ENCODE measurements around the gene TSHB. TPM values are rescaled to one million over a fixed set of nuclear protein-coding genes. Genes with fewer than 3 reads are reported as not detected.

TSHB gene
- total RNA-seq (2021; ENCODE audit: unreplicated experiment) (not detected), Bru-seq, nascent RNA (not detected), BruChase-seq, experiment 1, labeled RNA remaining after a 2-hour chase (not detected), BruChase-seq, experiment 2, labeled RNA remaining after a 6-hour chase (not detected)
- not detected for polyA plus RNA-seq (2012; ENCODE audit: insufficient read length)
- long read RNA-seq = 0 reads

DNA sequence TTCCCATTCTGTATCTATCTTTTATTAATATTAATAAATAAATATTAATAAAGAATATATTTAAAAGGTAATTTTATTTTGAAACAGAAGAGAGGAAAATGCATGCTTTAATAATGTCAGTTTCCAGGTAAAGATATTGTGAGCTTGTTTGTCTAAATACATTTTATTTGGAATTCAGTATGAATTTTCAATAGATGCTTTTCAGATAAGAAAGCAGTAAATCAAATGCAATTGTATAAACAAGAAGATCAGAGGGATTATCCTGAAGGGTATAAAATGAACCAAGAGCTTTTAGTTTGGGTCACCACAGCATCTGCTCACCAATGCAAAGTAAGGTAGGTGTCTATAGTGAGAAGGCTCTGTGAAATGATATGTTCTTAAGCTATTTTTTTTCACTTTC, at the start of gene TSHB:
Gene TSHB (plus strand): TSS at position 301 of the 400 bp plus-strand sequence. CDS start 3,537 bp downstream, outside the sequence.
- no TSS peak for BruUV-seq (replicated peaks)
- DNase-seq (ENCODE audit: low read depth, low spot score) = no peak
- Histone ChIP-seq H3K27me3 (ENCODE audit: control insufficient read depth, insufficient read depth, low read length) (no peaks in the 10 kb centered on the region), H3K9me3 (ENCODE audit: control insufficient read depth, insufficient read depth, low read depth, low read length) (no peaks in the 10 kb centered on the region), H3K4me1 (ENCODE audit: control insufficient read depth, insufficient read depth, low read length) (no peaks in the 10 kb centered on the region), H3K4me3 (ENCODE audit: low read depth in 2 of 2, low read length in 2 of 2) (no peak within 1 kb of the TSS), H3K36me3 (ENCODE audit: control insufficient read depth, insufficient read depth, low read length) (no peaks in the 10 kb centered on the region), H3K27ac (ENCODE audit: low read length) (no peak within 1 kb of the TSS)
- ChIA-PET CTCF (no interaction called here), POLR2A (no interaction called here)
- TF ChIP-seq, protein P1, sequence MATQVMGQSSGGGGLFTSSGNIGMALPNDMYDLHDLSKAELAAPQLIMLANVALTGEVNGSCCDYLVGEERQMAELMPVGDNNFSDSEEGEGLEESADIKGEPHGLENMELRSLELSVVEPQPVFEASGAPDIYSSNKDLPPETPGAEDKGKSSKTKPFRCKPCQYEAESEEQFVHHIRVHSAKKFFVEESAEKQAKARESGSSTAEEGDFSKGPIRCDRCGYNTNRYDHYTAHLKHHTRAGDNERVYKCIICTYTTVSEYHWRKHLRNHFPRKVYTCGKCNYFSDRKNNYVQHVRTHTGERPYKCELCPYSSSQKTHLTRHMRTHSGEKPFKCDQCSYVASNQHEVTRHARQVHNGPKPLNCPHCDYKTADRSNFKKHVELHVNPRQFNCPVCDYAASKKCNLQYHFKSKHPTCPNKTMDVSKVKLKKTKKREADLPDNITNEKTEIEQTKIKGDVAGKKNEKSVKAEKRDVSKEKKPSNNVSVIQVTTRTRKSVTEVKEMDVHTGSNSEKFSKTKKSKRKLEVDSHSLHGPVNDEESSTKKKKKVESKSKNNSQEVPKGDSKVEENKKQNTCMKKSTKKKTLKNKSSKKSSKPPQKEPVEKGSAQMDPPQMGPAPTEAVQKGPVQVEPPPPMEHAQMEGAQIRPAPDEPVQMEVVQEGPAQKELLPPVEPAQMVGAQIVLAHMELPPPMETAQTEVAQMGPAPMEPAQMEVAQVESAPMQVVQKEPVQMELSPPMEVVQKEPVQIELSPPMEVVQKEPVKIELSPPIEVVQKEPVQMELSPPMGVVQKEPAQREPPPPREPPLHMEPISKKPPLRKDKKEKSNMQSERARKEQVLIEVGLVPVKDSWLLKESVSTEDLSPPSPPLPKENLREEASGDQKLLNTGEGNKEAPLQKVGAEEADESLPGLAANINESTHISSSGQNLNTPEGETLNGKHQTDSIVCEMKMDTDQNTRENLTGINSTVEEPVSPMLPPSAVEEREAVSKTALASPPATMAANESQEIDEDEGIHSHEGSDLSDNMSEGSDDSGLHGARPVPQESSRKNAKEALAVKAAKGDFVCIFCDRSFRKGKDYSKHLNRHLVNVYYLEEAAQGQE (IDR thresholded peaks at IDR 0.05; ENCODE audit: insufficient read depth in 1 of 2, low read depth in 2 of 2, low read length in 1 of 2) = no peak
- no peak for TF ChIP-seq SIN3A (IDR thresholded peaks at IDR 0.05; ENCODE audit: borderline replicate concordance, insufficient read depth, low read depth, low read length)
- intact Hi-C loops (cut with micrococcal nuclease; ENCODE audit: unreplicated experiment) = no loop called here
- in situ Hi-C loops (cut with HindIII; ENCODE audit: low pct_unique_long_range_greater_than_20kb, low sequenced_read_pairs) = no loop called here
- no peak for ATAC-seq

DNA sequence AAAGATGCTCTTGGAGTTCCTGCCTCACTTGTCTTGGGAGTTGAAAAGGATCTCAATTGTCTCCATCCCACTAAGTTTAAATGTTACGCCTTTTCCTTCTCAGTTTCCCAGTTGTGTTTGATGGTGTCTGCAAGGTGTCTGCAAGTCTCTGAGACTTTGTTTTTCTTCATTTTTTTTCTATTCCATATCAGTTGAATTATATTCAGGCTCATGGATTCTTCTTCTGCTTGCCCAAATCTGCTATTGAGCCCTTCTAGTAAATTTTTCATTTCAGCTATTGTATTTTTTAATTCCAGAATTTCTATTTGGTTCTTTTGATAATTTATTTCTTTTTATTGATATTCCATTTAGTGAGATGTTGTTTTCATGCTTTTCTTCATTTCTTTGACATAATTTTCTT, 47.4 kb upstream of the TSHB start:
- in situ Hi-C loops (cut with HindIII; ENCODE audit: low pct_unique_long_range_greater_than_20kb, low sequenced_read_pairs) = no loop called here
- no peaks in the 10 kb centered on the region; the same call in 1 of the 2 replicates for H3K9me3 ChIP-seq (ENCODE audit: control insufficient read depth, insufficient read depth, low read depth, low read length)
- no peaks in the 10 kb centered on the region for H3K27me3 ChIP-seq (ENCODE audit: control insufficient read depth, insufficient read depth, low read length)
- H3K36me3 ChIP-seq (ENCODE audit: control insufficient read depth, insufficient read depth, low read length) = no peaks in the 10 kb centered on the region
- DNase-seq (ENCODE audit: low read depth, low spot score) (no peak), ATAC-seq (no peak)
- intact Hi-C loops (cut with micrococcal nuclease; ENCODE audit: unreplicated experiment) = no loop called here
- no peak overlapping the region for H3K4me3 ChIP-seq (ENCODE audit: low read depth in 2 of 2, low read length in 2 of 2)
- no TSS peak for BruUV-seq (replicated peaks)
- no peaks in the 10 kb centered on the region for H3K4me1 ChIP-seq (ENCODE audit: control insufficient read depth, insufficient read depth, low read length)
- no peak overlapping the region for H3K27ac ChIP-seq (ENCODE audit: low read length)
- ChIA-PET POLR2A (no interaction called here), CTCF (no interaction called here)
- TF ChIP-seq TCF7L2 (IDR thresholded peaks at IDR 0.05; ENCODE audit: low read depth, low read length) (no peak), SIN3A (IDR thresholded peaks at IDR 0.05; ENCODE audit: borderline replicate concordance, insufficient read depth, low read depth, low read length) (no peak), POLR2AphosphoS5 (IDR thresholded peaks at IDR 0.05; ENCODE audit: low read depth, low read length) (no peak)
- TF ChIP-seq, protein P2, sequence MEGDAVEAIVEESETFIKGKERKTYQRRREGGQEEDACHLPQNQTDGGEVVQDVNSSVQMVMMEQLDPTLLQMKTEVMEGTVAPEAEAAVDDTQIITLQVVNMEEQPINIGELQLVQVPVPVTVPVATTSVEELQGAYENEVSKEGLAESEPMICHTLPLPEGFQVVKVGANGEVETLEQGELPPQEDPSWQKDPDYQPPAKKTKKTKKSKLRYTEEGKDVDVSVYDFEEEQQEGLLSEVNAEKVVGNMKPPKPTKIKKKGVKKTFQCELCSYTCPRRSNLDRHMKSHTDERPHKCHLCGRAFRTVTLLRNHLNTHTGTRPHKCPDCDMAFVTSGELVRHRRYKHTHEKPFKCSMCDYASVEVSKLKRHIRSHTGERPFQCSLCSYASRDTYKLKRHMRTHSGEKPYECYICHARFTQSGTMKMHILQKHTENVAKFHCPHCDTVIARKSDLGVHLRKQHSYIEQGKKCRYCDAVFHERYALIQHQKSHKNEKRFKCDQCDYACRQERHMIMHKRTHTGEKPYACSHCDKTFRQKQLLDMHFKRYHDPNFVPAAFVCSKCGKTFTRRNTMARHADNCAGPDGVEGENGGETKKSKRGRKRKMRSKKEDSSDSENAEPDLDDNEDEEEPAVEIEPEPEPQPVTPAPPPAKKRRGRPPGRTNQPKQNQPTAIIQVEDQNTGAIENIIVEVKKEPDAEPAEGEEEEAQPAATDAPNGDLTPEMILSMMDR (IDR thresholded peaks at IDR 0.05) = no peak
- TF ChIP-seq, protein P1 (IDR thresholded peaks at IDR 0.05; ENCODE audit: insufficient read depth in 1 of 2, low read depth in 2 of 2, low read length in 1 of 2) = no peak
